ENCODE data around the gene KDELR1. TPM values are rescaled to one million over a fixed set of nuclear protein-coding genes. Genes with fewer than 3 reads are reported as not detected.

The KDELR1 gene
- total and polyA plus RNA-seq, 9 of the 15 experiments (the other 6 are each of a cell fraction or from before 2014, with no cell fraction given) = 6.1 to 165 (median 58.5) TPM

DNA sequence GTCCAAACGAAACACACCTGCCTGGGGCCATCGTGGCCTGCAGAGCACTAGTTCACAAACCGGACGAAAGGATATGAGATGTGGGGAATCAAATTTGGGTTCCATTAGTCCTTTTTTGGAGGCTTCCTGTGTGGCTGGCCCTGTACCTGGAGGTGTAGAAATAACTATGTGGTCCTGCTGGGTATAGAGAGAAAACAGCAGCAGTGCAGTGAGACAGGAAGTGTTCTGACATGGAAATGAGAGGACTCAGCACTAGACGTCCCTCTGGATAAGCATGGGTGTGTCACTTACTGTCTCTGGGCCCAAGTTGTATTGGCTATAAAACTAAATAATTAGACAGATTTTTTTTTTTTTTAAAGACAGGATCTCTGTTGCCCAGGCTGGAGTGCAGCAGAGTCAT, 12.3 kb downstream of the KDELR1 start:
- ChIA-PET POLR2A (interaction anchor here (0.8 to 2.2 kb wide), 2 partner anchors 12 to 16 kb away, joined by 3 to 7 read pairs; partner anchors contain the start of gene TMEM143), CTCF (ENCODE audit: low intra/inter-chr PET ratio) (no interaction called here)
- BruUV-seq (replicated peaks) = no TSS peak
- peaks cover 0 to 8% of the 10 kb centered on the region in 2 experiments; a peak in 3 of 5 replicates for H3K4me1 ChIP-seq (replicated peaks in 1 of 2; ENCODE audit: control insufficient read depth in 2 of 2, insufficient read depth in 2 of 2, low read length in 2 of 2)
- no peak overlapping the region for H3K9ac ChIP-seq (ENCODE audit: insufficient read depth in 1 of 2, low read depth in 2 of 2, low read length in 2 of 2)
- WGBS (ENCODE audit: insufficient coverage, low coverage, missing lambda C conversion rate) = 69% methylated on average over 5 of the region's 5 CpGs
- in situ Hi-C loops (cut with MboI) = no loop called here
- H3K27ac ChIP-seq (ENCODE audit: extremely low read depth, low read depth, low read length) = no peak overlapping the region
- no peaks in the 10 kb centered on the region for H3K79me2 ChIP-seq (ENCODE audit: control insufficient read depth, insufficient read depth, low read length)
- no peak for DNase-seq (ENCODE audit: extremely low read depth in 1 of 4, low spot score in 3 of 4)
- H4K20me1 ChIP-seq (replicated peaks; ENCODE audit: control insufficient read depth, insufficient read depth, low read length) = no peaks in the 10 kb centered on the region
- H2AFZ ChIP-seq (ENCODE audit: low read depth, low read length) = peak overlapping the region; percentile 1; the same call in 1 of the 2 replicates
- H3K4me3 ChIP-seq = no peak overlapping the region
- FAIRE-seq = peak; percentile 73
- no peaks in the 10 kb centered on the region for H3K9me3 ChIP-seq (replicated peaks; ENCODE audit: control insufficient read depth, insufficient read depth, low read depth, low read length)
- no peak overlapping the region for H3K4me2 ChIP-seq (ENCODE audit: insufficient read depth, low read length)
- peaks cover 2% of the 10 kb centered on the region for H3K9me1 ChIP-seq (ENCODE audit: control insufficient read depth, insufficient read depth, low read length)
- H3K36me3 ChIP-seq (ENCODE audit: control insufficient read depth, insufficient read depth, low read length) = peaks cover 25% of the 10 kb centered on the region; the same call in 2 of the 3 replicates
- intact Hi-C loops (cut with micrococcal nuclease) = no loop called here
- peak; percentile 70 for ATAC-seq
- TF ChIP-seq MYBL2 (IDR thresholded peaks at IDR 0.05; ENCODE audit: low read depth) (no peak), MYBL2 (CRISPR knock-in tag; IDR thresholded peaks at IDR 0.05; ENCODE audit: borderline replicate concordance) (no peak), ZBTB1 (CRISPR knock-in tag; IDR thresholded peaks at IDR 0.05; ENCODE audit: borderline replicate concordance, low read depth) (no peak), PBX2 (CRISPR knock-in tag; IDR thresholded peaks at IDR 0.05; ENCODE audit: low read depth) (no peak), PBX2 (tag; conservative IDR thresholded peaks at IDR 0.05; ENCODE audit: low read depth) (no peak), GTF2F1 (IDR thresholded peaks at IDR 0.05; ENCODE audit: low read depth, low read length) (no peak), TCF15 (CRISPR knock-in tag; IDR thresholded peaks at IDR 0.05) (no peak), MCM3 (IDR thresholded peaks at IDR 0.05) (no peak), GABPB2 (CRISPR knock-in tag; conservative IDR thresholded peaks at IDR 0.05) (no peak), MTA2 (IDR thresholded peaks at IDR 0.05; ENCODE audit: low read depth) (no peak), ZNF124 (CRISPR knock-in tag; IDR thresholded peaks at IDR 0.05) (no peak), TAL1 (IDR thresholded peaks at IDR 0.05) (no peak), XRCC3 (IDR thresholded peaks at IDR 0.05) (no peak)
- TF ChIP-seq, protein P1, sequence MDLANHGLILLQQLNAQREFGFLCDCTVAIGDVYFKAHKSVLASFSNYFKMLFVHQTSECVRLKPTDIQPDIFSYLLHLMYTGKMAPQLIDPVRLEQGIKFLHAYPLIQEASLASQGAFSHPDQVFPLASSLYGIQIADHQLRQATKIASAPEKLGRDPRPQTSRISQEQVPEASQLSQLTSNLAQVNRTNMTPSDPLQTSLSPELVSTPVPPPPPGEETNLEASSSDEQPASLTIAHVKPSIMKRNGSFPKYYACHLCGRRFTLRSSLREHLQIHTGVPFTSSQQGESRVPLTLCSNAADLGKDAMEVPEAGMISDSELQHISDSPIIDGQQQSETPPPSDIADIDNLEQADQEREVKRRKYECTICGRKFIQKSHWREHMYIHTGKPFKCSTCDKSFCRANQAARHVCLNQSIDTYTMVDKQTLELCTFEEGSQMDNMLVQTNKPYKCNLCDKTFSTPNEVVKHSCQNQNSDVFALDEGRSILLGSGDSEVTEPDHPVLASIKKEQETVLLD (IDR thresholded peaks at IDR 0.05) = no peak
- TF ChIP-seq, protein P2, sequence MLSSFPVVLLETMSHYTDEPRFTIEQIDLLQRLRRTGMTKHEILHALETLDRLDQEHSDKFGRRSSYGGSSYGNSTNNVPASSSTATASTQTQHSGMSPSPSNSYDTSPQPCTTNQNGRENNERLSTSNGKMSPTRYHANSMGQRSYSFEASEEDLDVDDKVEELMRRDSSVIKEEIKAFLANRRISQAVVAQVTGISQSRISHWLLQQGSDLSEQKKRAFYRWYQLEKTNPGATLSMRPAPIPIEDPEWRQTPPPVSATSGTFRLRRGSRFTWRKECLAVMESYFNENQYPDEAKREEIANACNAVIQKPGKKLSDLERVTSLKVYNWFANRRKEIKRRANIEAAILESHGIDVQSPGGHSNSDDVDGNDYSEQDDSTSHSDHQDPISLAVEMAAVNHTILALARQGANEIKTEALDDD (IDR thresholded peaks at IDR 0.05) = no peak
- H3K27me3 ChIP-seq (ENCODE audit: control insufficient read depth in 2 of 2, insufficient read depth in 2 of 2, low read length in 2 of 2) = no peaks in the 10 kb centered on the region

Measured in K562 (cell line).